GM12874 (cell line): ENCODE data around the gene RPLP1.

ENCODE experiments used
- CTCF ChIP-seq: IDR thresholded peaks from 2 replicates; pipeline ENCODE4 v1.5.1; 2011; ENCODE audit warnings: low read depth, mild to moderate bottlenecking, control low read depth, low read length, moderate library complexity; ENCODE audit not compliant: insufficient read depth

The RPLP1 gene

GRCh38 chr15:69412701-69413100, 39.9 kb upstream of the RPLP1 start:
- no peak for TF ChIP-seq CTCF

- TF ChIP-seq CTCF = no peak
Observed at GRCh38 chr15:69413822-69414700, 38.6 kb upstream of the RPLP1 start, which contains the start of gene KIF23. TSS of gene KIF23 (plus strand) at chr15:69414349. CDS start at chr15:69414466, 117 bp downstream.

- TF ChIP-seq CTCF = no peak
Observed at GRCh38 chr15:69414701-69415167, 37.9 kb upstream of the RPLP1 start.

GRCh38 chr15:69415381-69415780, 37.2 kb upstream of the RPLP1 start:
- TF ChIP-seq CTCF = no peak

- TF ChIP-seq CTCF = no peak
Observed at GRCh38 chr15:69417581-69417980, 35.0 kb upstream of the RPLP1 start.

GRCh38 chr15:69421498-69421897, 31.1 kb upstream of the RPLP1 start:
- no peak for TF ChIP-seq CTCF

- no peak for TF ChIP-seq CTCF
Observed at GRCh38 chr15:69422336-69422895, 30.2 kb upstream of the RPLP1 start.
